HEK293 (cell line): ENCODE data around the gene DST.

Experiments used
- AEBP2 ChIP-seq: fragments of 450-650 bp; formaldehyde crosslinking; IDR thresholded peaks from 2 replicates; pipeline ENCODE4 v1.5.1; 2016; ENCODE audit warnings: missing biosample characterization, missing genetic modification characterization, borderline replicate concordance
- ATF2 ChIP-seq: fragments of 450-650 bp; formaldehyde crosslinking; IDR thresholded peaks from 2 replicates; pipeline ENCODE4 v1.5.1; 2016; ENCODE audit warnings: missing biosample characterization, missing genetic modification characterization, low read depth
- BCL11B ChIP-seq: fragments of 450-650 bp; formaldehyde crosslinking; IDR thresholded peaks from 2 replicates; pipeline ENCODE4 v1.5.1; 2016; ENCODE audit warnings: low read depth, missing biosample characterization, missing genetic modification characterization
- ELK4 ChIP-seq: IDR thresholded peaks from 2 replicates; pipeline ENCODE4 v1.6.1; 2011; ENCODE audit warnings: mild to moderate bottlenecking, low read depth, low read length, borderline replicate concordance
- KLF16 ChIP-seq: fragments of 450-650 bp; formaldehyde crosslinking; IDR thresholded peaks from 2 replicates; pipeline ENCODE4 v1.5.1; 2017; ENCODE audit warnings: missing biosample characterization, missing genetic modification characterization
- TRIM28 ChIP-seq: IDR thresholded peaks from 2 replicates; pipeline ENCODE4 v1.6.1; 2011; ENCODE audit warnings: low read length, control low read depth, borderline replicate concordance
- YY1 ChIP-seq: fragments of 450-650 bp; formaldehyde crosslinking; IDR thresholded peaks from 2 replicates; pipeline ENCODE4 v1.5.1; 2018; ENCODE audit warnings: missing biosample characterization, missing genetic modification characterization
- ZBTB21 ChIP-seq: fragments of 450-650 bp; formaldehyde crosslinking; IDR thresholded peaks from 2 replicates; pipeline ENCODE4 v1.5.1; 2017; ENCODE audit warnings: missing biosample characterization, missing genetic modification characterization
- ZNF121 ChIP-seq: fragments of 450-650 bp; formaldehyde crosslinking; IDR thresholded peaks from 2 replicates; pipeline ENCODE4 v1.5.1; 2016; ENCODE audit warnings: missing biosample characterization, missing genetic modification characterization
- ZNF133 ChIP-seq: fragments of 450-650 bp; formaldehyde crosslinking; IDR thresholded peaks from 2 replicates; pipeline ENCODE4 v1.5.1; 2016; ENCODE audit warnings: missing biosample characterization, missing genetic modification characterization
- ZNF169 ChIP-seq: fragments of 450-650 bp; formaldehyde crosslinking; IDR thresholded peaks from 2 replicates; pipeline ENCODE4 v1.5.1; 2016; ENCODE audit warnings: missing biosample characterization, missing genetic modification characterization
- ZNF223 ChIP-seq: fragments of 450-650 bp; formaldehyde crosslinking; IDR thresholded peaks from 2 replicates; pipeline ENCODE4 v1.5.1; 2016; ENCODE audit warnings: missing biosample characterization, missing genetic modification characterization
- ZNF23 ChIP-seq: fragments of 450-650 bp; formaldehyde crosslinking; IDR thresholded peaks from 2 replicates; pipeline ENCODE4 v1.5.1; 2016; ENCODE audit warnings: missing biosample characterization, missing genetic modification characterization, borderline replicate concordance
- ZNF274 ChIP-seq, 2 experiments: fragments of 200-500 bp in 1 of 2; fragments of 450-650 bp in 1 of 2; sonication (Bioruptor generic) in 1 of 2; formaldehyde crosslinking in 1 of 2; IDR thresholded peaks; 2 replicates each; pipeline versions ENCODE4 v1.5.1 to v1.6.1; 2014 to 2016; ENCODE audit warnings: borderline replicate concordance in 1 of 2, inconsistent platforms in 1 of 2, low read length in 1 of 2, missing biosample characterization in 1 of 2, missing genetic modification characterization in 1 of 2
- ZNF280D ChIP-seq: fragments of 450-650 bp; formaldehyde crosslinking; IDR thresholded peaks from 2 replicates; pipeline ENCODE4 v1.5.1; 2016; ENCODE audit warnings: missing biosample characterization, missing genetic modification characterization
- ZNF335 ChIP-seq: fragments of 450-650 bp; formaldehyde crosslinking; conservative IDR thresholded peaks from 2 replicates; pipeline ENCODE4 v1.5.1; 2016; ENCODE audit warnings: missing biosample characterization, missing genetic modification characterization
- ZNF433 ChIP-seq: fragments of 450-650 bp; formaldehyde crosslinking; IDR thresholded peaks from 2 replicates; pipeline ENCODE4 v1.5.1; 2016; ENCODE audit warnings: missing biosample characterization, missing genetic modification characterization, low read depth
- ZNF510 ChIP-seq: fragments of 450-650 bp; formaldehyde crosslinking; IDR thresholded peaks from 2 replicates; pipeline ENCODE4 v1.5.1; 2018; ENCODE audit warnings: mild to moderate bottlenecking, missing genetic modification characterization, missing biosample characterization; ENCODE audit not compliant: insufficient replicate concordance
- ZNF514 ChIP-seq: fragments of 450-650 bp; formaldehyde crosslinking; IDR thresholded peaks from 2 replicates; pipeline ENCODE4 v1.5.1; 2016; ENCODE audit warnings: missing biosample characterization, missing genetic modification characterization
- ZNF521 ChIP-seq: fragments of 450-650 bp; formaldehyde crosslinking; IDR thresholded peaks from 2 replicates; pipeline ENCODE4 v1.5.1; 2017; ENCODE audit warnings: missing biosample characterization, mild to moderate bottlenecking, missing genetic modification characterization
- ZNF548 ChIP-seq: fragments of 450-650 bp; formaldehyde crosslinking; IDR thresholded peaks from 2 replicates; pipeline ENCODE4 v1.5.1; 2016; ENCODE audit warnings: missing biosample characterization, missing genetic modification characterization
- ZNF571 ChIP-seq: fragments of 450-650 bp; formaldehyde crosslinking; IDR thresholded peaks from 2 replicates; pipeline ENCODE4 v1.5.0; 2017; ENCODE audit warnings: missing biosample characterization, missing genetic modification characterization
- ZNF585B ChIP-seq: fragments of 450-650 bp; formaldehyde crosslinking; IDR thresholded peaks from 2 replicates; pipeline ENCODE4 v1.5.1; 2016; ENCODE audit warnings: missing biosample characterization, missing genetic modification characterization
- ZNF623 ChIP-seq: fragments of 450-650 bp; formaldehyde crosslinking; IDR thresholded peaks from 2 replicates; pipeline ENCODE4 v1.5.1; 2016; ENCODE audit warnings: missing biosample characterization, missing genetic modification characterization
- ZNF670 ChIP-seq: fragments of 450-650 bp; formaldehyde crosslinking; IDR thresholded peaks from 2 replicates; pipeline ENCODE4 v1.5.1; 2016; ENCODE audit warnings: missing biosample characterization, missing genetic modification characterization, low read depth
- ZNF785 ChIP-seq: fragments of 450-650 bp; formaldehyde crosslinking; IDR thresholded peaks from 2 replicates; pipeline ENCODE4 v1.5.1; 2016; ENCODE audit warnings: missing biosample characterization, missing genetic modification characterization
- ZNF843 ChIP-seq: fragments of 450-650 bp; formaldehyde crosslinking; IDR thresholded peaks from 2 replicates; pipeline ENCODE4 v1.5.1; 2016; ENCODE audit warnings: missing biosample characterization, missing genetic modification characterization
- ZSCAN4 ChIP-seq: fragments of 450-650 bp; formaldehyde crosslinking; IDR thresholded peaks from 2 replicates; pipeline ENCODE4 v1.5.1; 2017; ENCODE audit warnings: missing biosample characterization, missing genetic modification characterization
- ZSCAN5A ChIP-seq: fragments of 450-650 bp; formaldehyde crosslinking; IDR thresholded peaks from 2 replicates; pipeline ENCODE4 v1.5.1; 2016; ENCODE audit warnings: missing biosample characterization, missing genetic modification characterization

The DST gene

GRCh38 chr6:56542364-56543331, 100.0 kb downstream of the DST start (continued):
- no peak for TF ChIP-seq AEBP2 (tag by site-specific recombination)
- TF ChIP-seq ZNF121 (tag by site-specific recombination) = no peak; the same call in 1 of the 2 replicates
- no peak for TF ChIP-seq ZNF23 (tag by site-specific recombination)
- TF ChIP-seq ZNF548 (tag by site-specific recombination) = no peak
- TF ChIP-seq ZNF510 (tag by site-specific recombination) = no peak
- peak; percentile 79 for TF ChIP-seq BCL11B
- 0 out of 2 replicates have a peak, but pooled peaks have one; percentile 46 for TF ChIP-seq ZSCAN5A (tag by site-specific recombination)
- no peak for TF ChIP-seq ZNF433
- no peak for TF ChIP-seq ZNF670 (tag by site-specific recombination)
- TF ChIP-seq KLF16 (tag by site-specific recombination) = peak; percentile 80
- TF ChIP-seq ZNF169 (tag by site-specific recombination) = no peak
- no peak for TF ChIP-seq ZNF133 (tag by site-specific recombination)
- no peak for TF ChIP-seq ZNF785
- TF ChIP-seq ZNF585B (tag by site-specific recombination) = no peak
- no peak for TF ChIP-seq ZNF521
- TF ChIP-seq ATF2 (tag by site-specific recombination) = peak; percentile 86
- TF ChIP-seq ZNF571 (tag by site-specific recombination) = no peak
- peak; percentile 91 for TF ChIP-seq TRIM28
- TF ChIP-seq ZNF843 (tag by site-specific recombination) = peak; percentile 59; the same call in 1 of the 2 replicates
- no peak for TF ChIP-seq ZNF623
- TF ChIP-seq ZNF274 (IDR thresholded peaks at IDR 0.05; ENCODE audit: low read length) = no peak
- no peak for TF ChIP-seq ZNF274 (tag by site-specific recombination; IDR thresholded peaks at IDR 0.05; ENCODE audit: borderline replicate concordance)
- TF ChIP-seq ZNF335 (tag by site-specific recombination) = peak; percentile 86
- TF ChIP-seq ELK4 = no peak
- no peak for TF ChIP-seq ZNF280D (tag by site-specific recombination)
- no peak; the same call in 1 of the 2 replicates for TF ChIP-seq ZSCAN4
- peak; percentile 6; the same call in 1 of the 2 replicates for TF ChIP-seq YY1 (tag by site-specific recombination)
- TF ChIP-seq ZNF514 = no peak
- peak; percentile 55 for TF ChIP-seq ZBTB21 (tag by site-specific recombination)
- TF ChIP-seq ZNF223 (tag by site-specific recombination) = no peak
